Mesenchymal stem cell (in vitro differentiated cells and primary cell): ENCODE data around the gene PLCB1.

Source experiments
- DNase-seq: peaks from one replicate; pipeline ENCODE4 v3.0.0-alpha.2; 2013
- H2AFZ ChIP-seq: one replicate; pipeline ENCODE4 v1.6.1; 2013; ENCODE audit warnings: low read depth, mild to moderate bottlenecking, control low read depth, inconsistent platforms, low read length, moderate library complexity
- H2AK5ac ChIP-seq: 2 replicates; pipeline ENCODE4 v1.6.1; 2013; ENCODE audit warnings: low read length, moderate library complexity, mild to moderate bottlenecking, inconsistent platforms; ENCODE audit not compliant: severe bottlenecking
- H2BK120ac ChIP-seq: one replicate; pipeline ENCODE4 v1.6.1; 2013; ENCODE audit warnings: low read depth, mild to moderate bottlenecking, inconsistent platforms, low read length, moderate library complexity
- H2BK12ac ChIP-seq, 2 experiments: one replicate each; pipeline ENCODE4 v1.6.1; 2013; ENCODE audit warnings: inconsistent platforms in 2 of 2, low read length in 2 of 2, mild to moderate bottlenecking in 2 of 2, moderate library complexity in 2 of 2, control low read depth in 1 of 2
- H2BK15ac ChIP-seq: one replicate; pipeline ENCODE4 v1.6.1; 2013; ENCODE audit warnings: mild to moderate bottlenecking, low read depth, inconsistent platforms; ENCODE audit not compliant: poor library complexity, severe bottlenecking
- H2BK5ac ChIP-seq: 2 replicates; pipeline ENCODE4 v1.6.1; 2013; ENCODE audit warnings: low read depth, mild to moderate bottlenecking, low read length, control low read depth, inconsistent platforms; ENCODE audit not compliant: poor library complexity, severe bottlenecking
- H3K14ac ChIP-seq, 2 experiments: one replicate each; pipeline ENCODE4 v1.6.1; 2013; ENCODE audit warnings: inconsistent platforms in 2 of 2, low read length in 2 of 2, control low read depth in 1 of 2, mild to moderate bottlenecking in 1 of 2, moderate library complexity in 1 of 2
- H3K18ac ChIP-seq, 2 experiments: one replicate each; pipeline ENCODE4 v1.6.1; 2013; ENCODE audit warnings: inconsistent platforms in 2 of 2, low read length in 2 of 2, control low read depth in 1 of 2, low read depth in 1 of 2, mild to moderate bottlenecking in 1 of 2
- H3K23ac ChIP-seq, 2 experiments: one replicate each; pipeline ENCODE4 v1.6.1; 2013; ENCODE audit warnings: inconsistent platforms in 2 of 2, low read length in 2 of 2, mild to moderate bottlenecking in 2 of 2, moderate library complexity in 2 of 2, control low read depth in 1 of 2
- H3K27ac ChIP-seq: 2 replicates; pipeline ENCODE4 v1.5.1; 2013; ENCODE audit warnings: mild to moderate bottlenecking, moderate library complexity, low read length, control low read depth, inconsistent platforms; ENCODE audit not compliant: poor library complexity, severe bottlenecking
- H3K27me3 ChIP-seq, 2 experiments: 2 replicates each; pipeline versions ENCODE4 v1.6.1 to v1.7.0; 2013; ENCODE audit warnings: low read length in 2 of 2, mild to moderate bottlenecking in 2 of 2, moderate library complexity in 2 of 2, control low read depth in 1 of 2, inconsistent platforms in 1 of 2; ENCODE audit not compliant: control insufficient read depth in 1 of 2, insufficient read depth in 1 of 2
- H3K36me3 ChIP-seq, 2 experiments: 2 replicates each; pipeline versions ENCODE4 v1.6.1 to v1.7.0; 2013; ENCODE audit warnings: low read length in 2 of 2, control low read depth in 1 of 2, inconsistent platforms in 1 of 2, low read depth in 1 of 2, mild to moderate bottlenecking in 1 of 2; ENCODE audit not compliant: insufficient read depth in 2 of 2, control insufficient read depth in 1 of 2
- H3K4ac ChIP-seq, 2 experiments: one replicate each; pipeline ENCODE4 v1.6.1; 2013; ENCODE audit warnings: inconsistent platforms in 2 of 2, low read length in 2 of 2, mild to moderate bottlenecking in 2 of 2, moderate library complexity in 2 of 2, control low read depth in 1 of 2, low read depth in 1 of 2
- H3K4me1 ChIP-seq: 2 replicates; pipeline ENCODE4 v1.6.1; 2013; ENCODE audit warnings: low read depth, low read length, control low read depth; ENCODE audit not compliant: control insufficient read depth, insufficient read depth
- H3K4me2 ChIP-seq: 2 replicates; pipeline ENCODE4 v1.6.1; 2013; ENCODE audit warnings: low read length, mild to moderate bottlenecking, inconsistent platforms; ENCODE audit not compliant: poor library complexity, severe bottlenecking
- H3K4me3 ChIP-seq, 2 experiments: 2 replicates each; pipeline versions ENCODE4 v1.5.1 to v1.7.0; 2013; ENCODE audit warnings: low read length in 2 of 2, mild to moderate bottlenecking in 2 of 2, control low read depth in 1 of 2, low read depth in 1 of 2; ENCODE audit not compliant: insufficient read depth in 1 of 2
- H3K79me1 ChIP-seq: replicated peaks from 2 replicates; pipeline ENCODE4 v1.6.1; 2013; ENCODE audit warnings: mild to moderate bottlenecking, control low read depth, low read length, inconsistent platforms; ENCODE audit not compliant: poor library complexity, severe bottlenecking
- H3K9ac ChIP-seq: 2 replicates; pipeline ENCODE4 v1.7.0; 2013; ENCODE audit warnings: mild to moderate bottlenecking, low read length, moderate library complexity
- H3K9me3 ChIP-seq: 2 replicates; pipeline ENCODE4 v1.7.0; 2013; ENCODE audit warnings: mild to moderate bottlenecking, low read length; ENCODE audit not compliant: control insufficient read depth
- H4K8ac ChIP-seq: one replicate; pipeline ENCODE4 v1.6.1; 2013; ENCODE audit warnings: inconsistent platforms, mild to moderate bottlenecking, low read length, moderate library complexity
- H4K91ac ChIP-seq: one replicate; pipeline ENCODE4 v1.6.1; 2013; ENCODE audit warnings: mild to moderate bottlenecking, low read length, inconsistent platforms
- WGBS: methylation state at CpG from one replicate; pipeline ENCODE4 v1.1.7; 2013; ENCODE audit warnings: mixed read lengths; 5-methylcytosine and 5-hydroxymethylcytosine counted together

The PLCB1 gene

GRCh38 chr20:8670893-8671215 is 538.8 kb downstream of the PLCB1 start:
- H4K8ac ChIP-seq, result no peak overlapping the region
- no peak overlapping the region for H3K4me2 ChIP-seq
- peaks cover 0 to 6% of the 10 kb centered on the region in 2 experiments for H3K36me3 ChIP-seq
- no peak overlapping the region for H3K4me3 ChIP-seq
- H3K27ac ChIP-seq, result no peak overlapping the region
- H3K23ac ChIP-seq, result no peak overlapping the region
- no peak overlapping the region for H2AK5ac ChIP-seq
- no peak overlapping the region for H3K9ac ChIP-seq
- H3K4ac ChIP-seq, result no peak overlapping the region
- H2BK15ac ChIP-seq, result no peak overlapping the region
- DNase-seq, result no peak
- H3K27me3 ChIP-seq, result no peaks in the 10 kb centered on the region
- H4K91ac ChIP-seq, result no peak overlapping the region
- no peaks in the 10 kb centered on the region for H3K4me1 ChIP-seq
- H2BK12ac ChIP-seq, result no peak overlapping the region
- H2AFZ ChIP-seq, result no peak overlapping the region
- no peak overlapping the region for H3K14ac ChIP-seq
- H3K79me1 ChIP-seq, result no peaks in the 10 kb centered on the region
- no peaks in the 10 kb centered on the region for H3K9me3 ChIP-seq
- no peak overlapping the region for H3K18ac ChIP-seq
- 87% methylated on average over 3 of the region's 3 CpGs for WGBS
- no peak overlapping the region for H2BK120ac ChIP-seq
- no peak overlapping the region for H2BK5ac ChIP-seq

GRCh38 chr20:8671370-8671961 is 539.4 kb downstream of the PLCB1 start:
- Histone ChIP-seq H2BK12ac (no peak overlapping the region), H4K8ac (no peak overlapping the region), H3K14ac (no peak overlapping the region), H3K18ac (no peak overlapping the region), H2AFZ (no peak overlapping the region), H3K79me1 (no peaks in the 10 kb centered on the region), H2AK5ac (no peak overlapping the region), H3K23ac (no peak overlapping the region), H3K4me3 (no peak overlapping the region), H3K4ac (no peak overlapping the region), H4K91ac (no peak overlapping the region), H2BK15ac (no peak overlapping the region), H2BK120ac (no peak overlapping the region), H3K27ac (no peak overlapping the region), H3K4me1 (no peaks in the 10 kb centered on the region), H3K36me3 (peaks cover 0 to 6% of the 10 kb centered on the region in 2 experiments), H3K9me3 (no peaks in the 10 kb centered on the region), H3K9ac (no peak overlapping the region), H2BK5ac (no peak overlapping the region), H3K27me3 (no peaks in the 10 kb centered on the region), H3K4me2 (no peak overlapping the region)
- DNase-seq, result no peak
- 87% methylated on average over 5 of the region's 7 CpGs for WGBS

DNA sequence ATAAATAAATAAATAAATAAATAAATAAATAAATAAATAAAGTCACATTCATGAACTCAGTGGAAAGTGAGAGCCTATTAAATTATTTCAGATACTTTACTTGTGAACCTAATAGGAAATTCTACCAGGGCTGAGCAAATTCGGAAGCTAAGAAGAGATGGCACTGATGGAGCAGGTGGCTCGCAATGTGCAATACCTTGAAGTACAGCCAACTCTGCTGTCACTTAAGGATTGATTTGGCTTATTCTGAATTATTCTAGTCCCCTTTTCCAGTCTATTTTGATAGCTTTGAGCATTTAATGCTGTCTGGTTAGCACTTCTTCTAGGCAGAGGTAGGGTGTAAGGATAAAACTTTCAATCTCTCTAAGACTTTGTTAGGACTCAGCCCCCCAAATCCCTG is 541.0 kb downstream of the PLCB1 start:
- Histone ChIP-seq H2BK120ac (no peak overlapping the region), H3K27ac (no peak overlapping the region), H2AFZ (no peak overlapping the region), H3K9ac (no peak overlapping the region), H4K91ac (no peak overlapping the region), H3K27me3 (no peaks in the 10 kb centered on the region), H3K36me3 (peaks cover 0 to 6% of the 10 kb centered on the region in 2 experiments), H3K4ac (no peak overlapping the region), H3K9me3 (no peaks in the 10 kb centered on the region), H2BK15ac (no peak overlapping the region), H2BK5ac (no peak overlapping the region), H3K4me1 (no peaks in the 10 kb centered on the region), H3K14ac (no peak overlapping the region), H3K23ac (no peak overlapping the region), H3K18ac (no peak overlapping the region), H3K79me1 (no peaks in the 10 kb centered on the region), H2AK5ac (no peak overlapping the region), H2BK12ac (no peak overlapping the region), H4K8ac (no peak overlapping the region), H3K4me2 (no peak overlapping the region), H3K4me3 (no peak overlapping the region)
- no peak for DNase-seq
- 100% methylated on average over 2 of the region's 2 CpGs for WGBS

DNA sequence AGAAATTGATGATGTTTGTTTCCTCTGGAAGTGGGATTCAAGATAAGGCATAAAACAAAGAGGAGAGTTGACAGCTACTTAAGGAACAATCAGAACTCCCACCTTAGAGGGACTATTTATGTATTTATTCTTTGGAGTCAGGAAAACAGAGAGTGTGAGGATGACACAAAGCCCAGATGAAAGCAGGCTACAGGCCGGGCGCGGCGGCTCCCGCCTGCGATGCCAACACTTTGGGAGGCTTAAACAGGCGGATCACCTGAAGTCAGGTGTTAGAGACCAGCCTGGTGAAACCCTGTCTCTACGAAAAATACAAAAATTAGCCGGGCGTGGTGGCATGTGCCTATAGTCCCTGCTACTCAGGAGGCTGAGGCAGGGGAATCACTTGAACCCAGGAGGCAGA is 543.8 kb downstream of the PLCB1 start:
- no peak overlapping the region for H3K23ac ChIP-seq
- peaks cover 0 to 3% of the 10 kb centered on the region in 2 experiments for H3K36me3 ChIP-seq
- no peak overlapping the region for H2BK120ac ChIP-seq
- H2BK12ac ChIP-seq, result no peak overlapping the region
- no peak overlapping the region for H2BK5ac ChIP-seq
- H2AK5ac ChIP-seq, result no peak overlapping the region
- H3K79me1 ChIP-seq, result no peaks in the 10 kb centered on the region
- H3K4me1 ChIP-seq, result no peaks in the 10 kb centered on the region
- H4K8ac ChIP-seq, result no peak overlapping the region
- no peak overlapping the region for H4K91ac ChIP-seq
- H3K27me3 ChIP-seq, result no peaks in the 10 kb centered on the region
- no peak overlapping the region for H2BK15ac ChIP-seq
- no peak overlapping the region for H3K4me2 ChIP-seq
- no peak overlapping the region for H2AFZ ChIP-seq
- H3K27ac ChIP-seq, result no peak overlapping the region
- H3K9ac ChIP-seq, result no peak overlapping the region
- H3K4me3 ChIP-seq, result no peak overlapping the region
- H3K9me3 ChIP-seq, result no peaks in the 10 kb centered on the region
- H3K14ac ChIP-seq, result no peak overlapping the region
- WGBS, result 97% methylated on average over 10 of the region's 10 CpGs
- no peak overlapping the region for H3K4ac ChIP-seq
- H3K18ac ChIP-seq, result no peak overlapping the region
- DNase-seq, result no peak
